AG04450 (cell line): ENCODE data around the gene RASGRF2. TPM values are rescaled to one million over a fixed set of nuclear protein-coding genes. Genes with fewer than 3 reads are reported as not detected.

Source experiments
- CTCF ChIA-PET: fragments of 300-600, 350-600 bp; formaldehyde crosslinking; extraction: SDS; loops from one replicate; lab custom pipeline; 2022; ENCODE audit warnings: antibody characterized with exemption, inconsistent platforms; lab: Charles Lee
- POLR2A ChIA-PET: fragments of 350-600 bp; formaldehyde crosslinking; extraction: SDS; loops from one replicate; lab custom pipeline; 2021; ENCODE audit warnings: antibody characterized with exemption, inconsistent platforms; lab: Yijun Ruan, JAX
- DNase-seq: peaks from one replicate; pipeline ENCODE4 v3.0.0-alpha.2; 2011; ENCODE audit warnings: low read depth, low spot score
- H3K27ac ChIP-seq: one replicate; pipeline ENCODE4 v1.5.1; 2012; ENCODE audit warnings: low read depth, low read length, control low read depth
- H3K27me3 ChIP-seq: one replicate; pipeline ENCODE4 v1.6.0; 2012; ENCODE audit warnings: low read length; ENCODE audit not compliant: control insufficient read depth, insufficient read depth
- H3K4me3 ChIP-seq: 2 replicates; pipeline ENCODE4 v1.5.1; 2011; ENCODE audit warnings: mild to moderate bottlenecking, low read depth, low read length, control low read depth
- H3K9me3 ChIP-seq: 2 replicates; pipeline ENCODE4 v1.5.1; 2012; ENCODE audit warnings: low read length; ENCODE audit not compliant: control insufficient read depth, insufficient read depth
- polyA plus RNA-seq: library from polyadenylated mRNA; depleted of rRNA; stranded (reverse); fragments of >200 nt; gene quantifications from 2 replicates; pipeline ENCODE4 v1.2.3, GENCODE V29; 2011
- TF ChIP-seq, protein P1 (sequence below): IDR thresholded peaks from 2 replicates; pipeline ENCODE4 v1.5.1; 2011; ENCODE audit warnings: low read depth, low read length, control low read depth, inconsistent platforms

Gene RASGRF2
- polyA plus RNA-seq, 1 experiment: 19.5 TPM

DNA sequence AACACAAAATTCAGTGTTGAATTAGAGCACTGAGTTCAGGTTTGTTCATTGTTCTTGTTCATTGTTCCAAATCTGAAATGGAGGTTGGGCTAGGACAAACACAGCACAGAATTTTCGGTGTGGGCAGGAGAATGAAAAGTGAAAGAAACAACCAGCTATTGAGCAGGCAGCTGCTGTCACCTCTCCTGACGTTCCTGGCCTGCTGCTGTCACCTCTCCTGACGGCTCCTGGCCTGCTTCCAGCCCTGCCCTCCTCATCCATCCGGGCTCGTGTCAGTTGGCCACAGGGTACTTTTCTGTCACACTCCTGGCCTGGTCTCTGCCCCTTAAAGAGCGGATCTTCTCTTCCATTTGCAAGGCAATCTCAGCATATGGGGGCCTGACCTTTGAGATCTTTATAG lies 227.7 kb downstream of the RASGRF2 start:
- CTCF ChIA-PET: interaction anchor here (1.2 kb wide), 1 partner anchor 22 kb away, joined by 3 read pairs; no protein-coding TSS in a partner anchor
- DNase-seq: no peak
- no peaks in the 10 kb centered on the region for H3K9me3 ChIP-seq
- no peak overlapping the region for H3K4me3 ChIP-seq
- POLR2A ChIA-PET: no interaction called here
- no peak overlapping the region for H3K27ac ChIP-seq
- no peaks in the 10 kb centered on the region for H3K27me3 ChIP-seq
- TF ChIP-seq, protein P1, sequence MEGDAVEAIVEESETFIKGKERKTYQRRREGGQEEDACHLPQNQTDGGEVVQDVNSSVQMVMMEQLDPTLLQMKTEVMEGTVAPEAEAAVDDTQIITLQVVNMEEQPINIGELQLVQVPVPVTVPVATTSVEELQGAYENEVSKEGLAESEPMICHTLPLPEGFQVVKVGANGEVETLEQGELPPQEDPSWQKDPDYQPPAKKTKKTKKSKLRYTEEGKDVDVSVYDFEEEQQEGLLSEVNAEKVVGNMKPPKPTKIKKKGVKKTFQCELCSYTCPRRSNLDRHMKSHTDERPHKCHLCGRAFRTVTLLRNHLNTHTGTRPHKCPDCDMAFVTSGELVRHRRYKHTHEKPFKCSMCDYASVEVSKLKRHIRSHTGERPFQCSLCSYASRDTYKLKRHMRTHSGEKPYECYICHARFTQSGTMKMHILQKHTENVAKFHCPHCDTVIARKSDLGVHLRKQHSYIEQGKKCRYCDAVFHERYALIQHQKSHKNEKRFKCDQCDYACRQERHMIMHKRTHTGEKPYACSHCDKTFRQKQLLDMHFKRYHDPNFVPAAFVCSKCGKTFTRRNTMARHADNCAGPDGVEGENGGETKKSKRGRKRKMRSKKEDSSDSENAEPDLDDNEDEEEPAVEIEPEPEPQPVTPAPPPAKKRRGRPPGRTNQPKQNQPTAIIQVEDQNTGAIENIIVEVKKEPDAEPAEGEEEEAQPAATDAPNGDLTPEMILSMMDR: no peak

DNA sequence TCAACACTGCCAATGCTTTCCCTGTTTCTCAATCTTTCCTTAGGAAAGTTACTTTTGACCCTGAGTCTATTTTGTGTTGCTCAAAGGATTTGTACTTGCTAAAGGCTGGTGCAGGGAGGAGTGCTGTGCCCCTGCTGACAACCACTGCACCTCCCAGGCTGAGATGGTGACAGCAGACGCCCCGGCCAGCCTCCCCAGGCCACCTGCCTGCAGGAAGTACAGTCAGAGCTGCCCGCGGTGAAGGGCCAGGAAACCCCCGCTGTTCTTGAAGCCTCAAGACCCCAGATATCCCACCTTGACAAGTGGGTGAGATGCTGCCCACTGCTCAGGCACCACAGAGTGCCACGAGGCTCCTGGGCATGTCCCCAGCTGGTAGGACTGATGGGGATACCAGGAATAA lies 228.8 kb downstream of the RASGRF2 start:
- ChIA-PET POLR2A (no interaction called here), CTCF (interaction anchor here (0.7 to 1.5 kb wide), 3 partner anchors 23 to 517 kb away, joined by 3 to 5 read pairs (median 4); no protein-coding TSS in a partner anchor)
- Histone ChIP-seq H3K27ac (no peak overlapping the region), H3K4me3 (no peak overlapping the region), H3K27me3 (no peaks in the 10 kb centered on the region), H3K9me3 (no peaks in the 10 kb centered on the region)
- DNase-seq: no peak
- TF ChIP-seq, protein P1: no peak

DNA sequence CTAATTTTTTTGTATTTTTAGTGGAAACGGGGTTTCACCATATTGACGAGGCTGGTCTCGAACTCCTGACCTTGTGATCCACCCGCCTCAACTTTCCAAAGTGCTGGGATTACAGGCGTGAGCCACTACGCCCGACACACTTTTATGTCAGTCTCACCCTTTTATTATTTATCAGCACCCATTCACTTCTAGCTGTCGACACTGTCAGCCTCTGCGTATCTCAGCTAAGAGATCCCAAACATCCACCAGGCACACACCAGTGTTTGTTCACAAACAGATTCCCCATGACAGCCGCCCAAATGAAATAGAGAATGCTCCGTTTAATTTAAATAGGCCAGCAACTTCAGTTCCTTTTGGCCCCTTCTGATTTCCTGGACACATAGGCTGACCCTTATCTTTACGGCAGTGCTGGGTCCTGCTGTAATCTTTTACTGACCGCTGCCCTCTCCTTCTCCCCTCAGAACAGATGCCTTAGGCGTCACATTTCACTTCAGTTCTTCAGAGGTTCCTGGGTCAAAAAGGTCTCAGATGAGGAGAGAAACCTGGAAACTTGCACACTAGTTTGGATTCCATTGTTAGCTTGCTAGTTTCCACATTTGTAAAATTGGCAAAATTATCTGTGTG lies 229.8 kb downstream of the RASGRF2 start:
- Histone ChIP-seq H3K27me3 (no peaks in the 10 kb centered on the region), H3K9me3 (no peaks in the 10 kb centered on the region), H3K4me3 (no peak overlapping the region), H3K27ac (no peak overlapping the region)
- POLR2A ChIA-PET: no interaction called here
- TF ChIP-seq, protein P1: no peak
- DNase-seq: no peak
- CTCF ChIA-PET: interaction anchor here (0.7 to 3.0 kb wide), 4 partner anchors 107 to 518 kb away, joined by 3 to 12 read pairs (median 5); no protein-coding TSS in a partner anchor

DNA sequence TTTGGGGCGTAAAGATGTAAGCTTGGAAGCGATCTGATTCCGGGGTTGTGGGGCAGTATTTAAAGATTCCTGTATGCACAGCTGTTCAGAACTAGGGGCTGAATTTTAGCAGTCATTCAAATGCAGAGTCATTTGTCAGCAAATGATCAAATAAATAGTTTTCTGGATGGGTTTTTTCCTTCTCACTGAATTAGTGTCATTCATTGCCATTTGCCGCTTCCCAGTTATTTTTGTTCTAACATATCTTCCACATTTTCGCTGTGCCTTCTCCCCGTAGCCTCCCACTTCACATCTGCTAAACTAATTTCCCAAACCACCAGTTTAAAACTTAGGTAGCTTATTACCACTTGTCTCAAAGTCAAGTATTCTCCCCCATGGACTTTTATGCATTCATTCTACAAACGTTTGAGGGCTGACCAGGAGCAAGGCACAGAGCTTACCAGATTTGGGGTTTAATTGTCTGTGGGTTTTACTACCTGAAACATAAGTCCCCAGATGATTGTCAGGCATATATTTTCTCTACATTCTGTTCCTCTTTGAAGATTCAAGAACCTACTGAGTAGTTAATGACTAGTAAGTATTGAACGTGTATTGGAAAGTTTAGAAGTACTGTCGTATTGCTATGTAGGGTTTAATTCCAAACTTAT lies 231.7 kb downstream of the RASGRF2 start:
- TF ChIP-seq, protein P1: no peak
- CTCF ChIA-PET: interaction anchor here (0.6 to 3.9 kb wide), 4 partner anchors 14 to 504 kb away, joined by 3 to 57 read pairs (median 10); no protein-coding TSS in a partner anchor

DNA sequence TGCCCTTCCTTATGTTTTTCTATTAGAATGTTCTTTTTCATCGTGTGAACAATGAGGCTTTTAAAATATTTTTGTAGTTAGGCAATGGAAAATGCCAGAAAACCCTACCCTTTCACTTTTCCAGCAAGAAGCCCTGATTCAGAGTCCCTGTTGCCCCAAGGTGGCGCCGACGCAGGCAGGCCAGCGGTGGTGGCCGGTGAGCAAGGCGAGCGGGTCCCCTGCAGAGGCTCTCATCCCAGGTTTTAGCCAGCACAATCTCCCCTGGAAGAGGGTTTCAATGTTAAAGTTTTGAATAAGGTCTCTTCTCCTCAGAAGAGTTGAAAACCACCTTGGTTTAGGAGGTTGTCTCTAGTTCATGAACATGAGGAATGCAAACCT lies 232.2 kb downstream of the RASGRF2 start:
- TF ChIP-seq, protein P1: no peak
- Histone ChIP-seq H3K4me3 (no peak overlapping the region), H3K27me3 (no peaks in the 10 kb centered on the region), H3K9me3 (no peaks in the 10 kb centered on the region), H3K27ac (no peak overlapping the region)
- no peak for DNase-seq
- ChIA-PET CTCF (interaction anchor here (0.9 to 3.9 kb wide), 5 partner anchors 10 to 505 kb away, joined by 3 to 57 read pairs (median 7); no protein-coding TSS in a partner anchor), POLR2A (no interaction called here)

More for the DNA sequence above, 231.7 kb downstream of the RASGRF2 start:
- Histone ChIP-seq H3K27me3 (no peaks in the 10 kb centered on the region), H3K4me3 (no peak overlapping the region), H3K27ac (no peak overlapping the region), H3K9me3 (no peaks in the 10 kb centered on the region)
- POLR2A ChIA-PET: no interaction called here
- no peak for DNase-seq
